Measurements from ENCODE around the gene MRPS15. TPM values are rescaled to one million over a fixed set of nuclear protein-coding genes. Genes with fewer than 3 reads are reported as not detected.
"Not testable (repeated sequence)": the region's sequence is repeated elsewhere in the genome, so short reads cannot be mapped to it uniquely, and the experiment has no call there.

The MRPS15 gene
- total and polyA plus RNA-seq, 2 donors (not counting 3 experiments of a cell fraction or from before 2014, with no cell fraction given), result 47.1 to 105 TPM

DNA sequence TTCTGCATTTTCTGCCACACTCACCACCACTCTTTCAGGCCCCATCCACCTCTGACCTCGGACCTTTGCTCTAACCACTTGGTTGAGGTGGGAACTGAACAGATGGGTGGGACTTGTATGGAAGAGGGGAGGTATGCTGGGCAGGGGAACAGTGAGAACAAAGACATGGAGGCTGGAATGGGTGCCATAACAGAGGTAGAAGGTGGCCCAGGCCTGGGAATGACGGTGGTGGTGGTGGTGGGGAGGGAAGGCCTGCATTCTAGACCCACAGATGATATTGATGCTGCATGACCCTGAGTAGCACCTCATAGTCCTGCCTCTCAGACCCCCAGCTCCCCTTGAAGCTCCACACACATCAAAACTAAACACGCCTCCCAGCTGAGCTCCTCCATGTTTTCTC, 23.7 kb upstream of the MRPS15 start:
- no peaks in the 10 kb centered on the region for H3K4me1 ChIP-seq (ENCODE audit: control insufficient read depth, extremely low read depth, insufficient read depth, low read length)
- no peaks in the 10 kb centered on the region for H4K20me1 ChIP-seq (replicated peaks; ENCODE audit: control insufficient read depth, extremely low read depth, insufficient read depth, low read length)
- peaks cover 2% of the 10 kb centered on the region in 2 experiments for H3K27me3 ChIP-seq (ENCODE audit: control insufficient read depth in 2 of 2, insufficient read depth in 2 of 2, low read length in 2 of 2)
- no peak for FAIRE-seq
- no peak overlapping the region for H3K9ac ChIP-seq (replicated peaks; ENCODE audit: extremely low read depth, insufficient read depth, low read length)
- no peak overlapping the region for H3K4me2 ChIP-seq (ENCODE audit: insufficient read depth, low read length)
- no peak overlapping the region for H2AFZ ChIP-seq (ENCODE audit: low read depth, low read length)
- no peaks in the 10 kb centered on the region for H3K9me1 ChIP-seq (replicated peaks; ENCODE audit: control insufficient read depth, extremely low read depth, insufficient read depth, low read length)
- BruUV-seq (replicated peaks), result no TSS peak
- no peak for DNase-seq (ENCODE audit: low read depth, low spot score)
- TF ChIP-seq MAX (IDR thresholded peaks at IDR 0.05; ENCODE audit: insufficient read depth, insufficient read length) (no peak), GATA2 (IDR thresholded peaks at IDR 0.05; ENCODE audit: insufficient read depth, insufficient read length, low read depth, low read length) (no peak), POLR2AphosphoS5 (IDR thresholded peaks at IDR 0.05; ENCODE audit: insufficient read depth, low read depth, low read length) (no peak), POLR2A (IDR thresholded peaks at IDR 0.05; ENCODE audit: low read depth, low read length) (no peak)
- no peaks in the 10 kb centered on the region for H3K79me2 ChIP-seq (ENCODE audit: control insufficient read depth, insufficient read depth, low read length)
- CTCF ChIA-PET, result no interaction called here
- POLR2A ChIA-PET, result no interaction called here
- H3K4me3 ChIP-seq (replicated peaks in 1 of 3; ENCODE audit: insufficient read depth in 1 of 3, low read depth in 1 of 3, low read length in 3 of 3), result no peak overlapping the region
- no peaks in the 10 kb centered on the region for H3K9me3 ChIP-seq (replicated peaks; ENCODE audit: control insufficient read depth, insufficient read depth, low read length)
- intact Hi-C loops (cut with micrococcal nuclease), result no loop called here
- no peaks in the 10 kb centered on the region for H3K36me3 ChIP-seq (ENCODE audit: control insufficient read depth in 2 of 2, extremely low read depth in 1 of 2, insufficient read depth in 2 of 2, low read length in 2 of 2)
- dilution Hi-C loops (cut with MboI; ENCODE audit: extremely low pct_ligation_motif_present, low sequenced_read_pairs), result no loop called here
- no peak overlapping the region for H3K27ac ChIP-seq (ENCODE audit: insufficient read depth, low read depth, low read length)

- H3K36me3 ChIP-seq (ENCODE audit: control insufficient read depth in 2 of 2, extremely low read depth in 1 of 2, insufficient read depth in 2 of 2, low read length in 2 of 2); DNase-seq (ENCODE audit: low read depth, low spot score); H3K27me3 ChIP-seq (ENCODE audit: control insufficient read depth in 2 of 2, insufficient read depth in 2 of 2, low read length in 2 of 2); H3K9ac ChIP-seq (replicated peaks; ENCODE audit: extremely low read depth, insufficient read depth, low read length); H4K20me1 ChIP-seq (replicated peaks; ENCODE audit: control insufficient read depth, extremely low read depth, insufficient read depth, low read length); H3K4me3 ChIP-seq (replicated peaks in 1 of 3; ENCODE audit: insufficient read depth in 1 of 3, low read depth in 1 of 3, low read length in 3 of 3); POLR2A ChIA-PET; H3K4me1 ChIP-seq (ENCODE audit: control insufficient read depth, extremely low read depth, insufficient read depth, low read length); H3K4me2 ChIP-seq (ENCODE audit: insufficient read depth, low read length); CTCF ChIA-PET; H2AFZ ChIP-seq (ENCODE audit: low read depth, low read length); BruUV-seq (replicated peaks); FAIRE-seq; dilution Hi-C loops (cut with MboI; ENCODE audit: extremely low pct_ligation_motif_present, low sequenced_read_pairs); H3K27ac ChIP-seq (ENCODE audit: insufficient read depth, low read depth, low read length); intact Hi-C loops (cut with micrococcal nuclease); H3K9me3 ChIP-seq (replicated peaks; ENCODE audit: control insufficient read depth, insufficient read depth, low read length); H3K9me1 ChIP-seq (replicated peaks; ENCODE audit: control insufficient read depth, extremely low read depth, insufficient read depth, low read length); H3K79me2 ChIP-seq (ENCODE audit: control insufficient read depth, insufficient read depth, low read length): not testable (repeated sequence)
These were observed 23.1 kb upstream of the MRPS15 start for GRCh38 chr1:36487336-36487725.

Data from endothelial cell of umbilical vein (primary cell).